ENCODE results near the gene IL31RA. TPM values are rescaled to one million over a fixed set of nuclear protein-coding genes. Genes with fewer than 3 reads are reported as not detected.
"Not testable (repeated sequence)": the region's sequence is repeated elsewhere in the genome, so short reads cannot be mapped to it uniquely, and the experiment has no call there.

Gene IL31RA
- total RNA-seq (2013; cell fraction: nucleolus; rRNA removed) = not detected in 2 replicates
- total RNA-seq (2014; rRNA removed) = 0.11 and 0.28 TPM in 2 replicates
- 0.13 and 0.14 TPM in 2 replicates for total RNA-seq (2014; rRNA removed; fragmentation: Illumina TruSeq; extraction: Trizol)
- 0.21 and 0.31 TPM in 2 replicates for total RNA-seq (2021)
- polyA plus RNA-seq (2011; ENCODE audit: low read depth) = 0.12 TPM
- 0.10 TPM in 2 replicates for polyA plus RNA-seq (2011; rRNA removed)
- polyA plus RNA-seq (2011; cell fraction: cytosol; rRNA removed) = 0.04 TPM in 1 of 2 replicates, not detected in the other
- 0.09 and 0.10 TPM in 2 replicates for polyA plus RNA-seq (2011; cell fraction: nucleus; rRNA removed)
- not detected in 2 replicates for polyA plus RNA-seq (2012)
- polyA plus RNA-seq (2014; fragmentation: Illumina TruSeq; extraction: Trizol) = 0.15 and 0.30 TPM in 2 replicates
- under 1 TPM; 0.03 to 0.07 TPM for polyA plus RNA-seq (2014; fragmentation: Nextera tagmentation; extraction: Ambion mirVana)
- 0.09 and 0.10 TPM in 2 replicates for polyA plus RNA-seq (2014; rRNA removed)
- polyA plus RNA-seq (2016; fragmentation: Nextera tagmentation; extraction: Ambion mirVana) = not detected
- polyA minus RNA-seq (2011; rRNA and poly(A)+ RNA removed) = 0.10 and 0.51 TPM in 2 replicates
- polyA minus RNA-seq (2011; cell fraction: cytosol; rRNA and poly(A)+ RNA removed) = not detected in 2 replicates
- not detected in 2 replicates for polyA minus RNA-seq (2011; cell fraction: nucleus; rRNA and poly(A)+ RNA removed)
- Bru-seq, nascent RNA = percentile 20 among the genes with signal in this experiment
- percentile 11 among the genes with signal in this experiment for BruChase-seq, experiment 1, labeled RNA remaining after a 6-hour chase
- BruChase-seq, experiment 2, labeled RNA remaining after a 2-hour chase = percentile 14 among the genes with signal in this experiment
- long read RNA-seq, experiment 1 = 0 reads
- long read RNA-seq, experiment 2, partial matches to known transcripts = 0 of 3 reads
- long read RNA-seq, experiment 2, other reads (novel, unspliced or antisense) = 2 of 3 reads

DNA sequence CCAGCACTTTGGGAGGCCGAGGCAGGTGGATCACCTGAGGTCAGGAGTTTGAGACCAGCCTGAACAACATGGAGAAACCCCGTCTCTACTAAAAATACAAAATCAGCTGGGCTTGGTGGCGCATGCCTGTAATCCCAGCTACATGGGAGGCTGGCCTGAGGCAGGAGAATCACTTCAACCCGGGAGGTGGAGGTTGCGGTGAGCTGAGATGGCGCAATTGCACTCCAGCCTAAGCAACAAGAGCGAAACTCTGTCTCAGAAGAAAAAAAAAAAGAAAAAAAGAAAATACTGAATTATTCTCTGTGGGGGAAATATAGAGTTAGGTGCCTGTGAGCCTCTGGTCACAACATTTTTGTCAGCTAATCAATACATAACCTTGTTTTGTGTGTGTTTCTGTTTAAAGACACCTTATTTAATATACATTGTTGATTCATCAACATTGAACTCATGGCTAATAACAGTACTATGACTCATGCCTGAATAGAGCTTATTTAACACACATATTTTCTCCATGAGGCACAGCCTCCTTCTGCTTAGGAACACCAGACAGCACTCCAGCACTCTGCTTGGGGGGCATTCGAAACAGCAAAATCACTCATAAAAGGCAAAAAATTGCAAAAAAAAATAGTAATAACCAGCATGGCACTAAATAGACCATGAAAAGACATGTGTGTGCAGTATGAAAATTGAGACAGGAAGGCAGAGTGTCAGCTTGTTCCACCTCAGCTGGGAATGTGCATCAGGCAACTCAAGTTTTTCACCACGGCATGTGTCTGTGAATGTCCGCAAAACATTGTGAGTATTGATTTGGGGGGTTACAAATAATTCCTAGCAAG, at the start of gene IL31RA:
Gene IL31RA (plus strand): TSS at position 519 of the 836 bp plus-strand sequence. CDS start 214 bp downstream, at position 733.
- intact Hi-C loops (cut with micrococcal nuclease; ENCODE audit: unreplicated experiment) = no loop called here
- ATAC-seq = peak; percentile 36; the same call in 2 of the 3 replicates
- TF ChIP-seq, protein P1, sequence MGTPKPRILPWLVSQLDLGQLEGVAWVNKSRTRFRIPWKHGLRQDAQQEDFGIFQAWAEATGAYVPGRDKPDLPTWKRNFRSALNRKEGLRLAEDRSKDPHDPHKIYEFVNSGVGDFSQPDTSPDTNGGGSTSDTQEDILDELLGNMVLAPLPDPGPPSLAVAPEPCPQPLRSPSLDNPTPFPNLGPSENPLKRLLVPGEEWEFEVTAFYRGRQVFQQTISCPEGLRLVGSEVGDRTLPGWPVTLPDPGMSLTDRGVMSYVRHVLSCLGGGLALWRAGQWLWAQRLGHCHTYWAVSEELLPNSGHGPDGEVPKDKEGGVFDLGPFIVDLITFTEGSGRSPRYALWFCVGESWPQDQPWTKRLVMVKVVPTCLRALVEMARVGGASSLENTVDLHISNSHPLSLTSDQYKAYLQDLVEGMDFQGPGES (IDR thresholded peaks at IDR 0.05) = no peak
- Histone ChIP-seq H3K4me1 (ENCODE audit: control insufficient read depth, insufficient read depth, low read length) (no peaks in the 10 kb centered on the region), H3K27ac (ENCODE audit: control insufficient read depth, insufficient read depth) (no peak within 1 kb of the TSS), H3K4me2 (ENCODE audit: control insufficient read depth, insufficient read depth) (no peak within 1 kb of the TSS), H3K27me3 (replicated peaks in 1 of 2; ENCODE audit: control insufficient read depth in 2 of 2, insufficient read depth in 2 of 2, low read length in 1 of 2) (no peaks in the 10 kb centered on the region), H3K9ac (ENCODE audit: control insufficient read depth, insufficient read depth, low read length) (no peak within 1 kb of the TSS), H3K4me3 (no peak within 1 kb of the TSS), H3K9me3 (replicated peaks; ENCODE audit: control insufficient read depth, insufficient read depth, low read length) (no peaks in the 10 kb centered on the region), H4K20me1 (ENCODE audit: control insufficient read depth, insufficient read depth) (no peaks in the 10 kb centered on the region), H2AFZ (ENCODE audit: control insufficient read depth, low read depth, low read length) (no peak within 1 kb of the TSS), H3K79me2 (ENCODE audit: control insufficient read depth, insufficient read depth, low read length) (no peaks in the 10 kb centered on the region), H3K36me3 (ENCODE audit: control insufficient read depth in 2 of 2, insufficient read depth in 2 of 2, low read length in 1 of 2) (no peaks in the 10 kb centered on the region)
- BruUV-seq (replicated peaks) = no TSS peak
- POLR2A ChIA-PET = interaction anchor here (0.7 to 1.0 kb wide), 3 partner anchors 12 to 29 kb away, joined by 3 to 5 read pairs (median 3); no protein-coding TSS in a partner anchor
- SMC1A ChIA-PET (ENCODE audit: uncharacterized antibody, unreplicated experiment) = interaction anchor here (2.0 kb wide), 1 partner anchor 18 kb away, joined by 7 read pairs; no protein-coding TSS in a partner anchor
- RAD21 ChIA-PET (ENCODE audit: unreplicated experiment) = no interaction called here
- DNase-seq (ENCODE audit: low read depth, low spot score) = no peak
- FAIRE-seq = no peak
- in situ Hi-C loops (cut with MboI) = no loop called here
- WGBS (ENCODE audit: insufficient coverage, insufficient replicate concordance, low lambda C conversion rate, missing lambda C conversion rate) = 53% methylated on average over 9 of the region's 10 CpGs
- CTCF ChIA-PET = no interaction called here

DNA sequence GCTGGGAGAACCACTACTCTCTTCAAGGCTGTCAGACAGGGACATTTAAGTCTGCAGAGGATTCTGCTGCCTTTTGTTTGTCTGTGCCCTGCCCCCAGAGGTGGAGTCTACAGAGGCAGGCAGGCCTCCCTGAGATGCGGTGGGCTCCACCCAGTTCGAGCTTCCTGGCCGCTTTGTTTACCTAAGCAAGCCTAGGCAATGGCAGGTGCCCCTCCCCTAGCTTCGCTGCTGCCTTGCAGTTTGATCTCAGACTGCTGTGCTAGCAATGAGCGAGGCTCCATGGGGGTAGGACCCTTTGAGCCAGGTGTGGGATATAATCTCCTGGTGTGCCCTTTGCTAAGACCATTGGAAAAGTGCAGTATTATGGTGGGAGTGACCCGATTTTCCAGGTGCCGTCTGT, 42.3 kb upstream of the IL31RA start:
- H3K27ac ChIP-seq (ENCODE audit: control insufficient read depth, insufficient read depth); H3K9ac ChIP-seq (ENCODE audit: control insufficient read depth, insufficient read depth, low read length); H3K9me3 ChIP-seq (replicated peaks; ENCODE audit: control insufficient read depth, insufficient read depth, low read length); H2AFZ ChIP-seq (ENCODE audit: control insufficient read depth, low read depth, low read length); H3K27me3 ChIP-seq (replicated peaks in 1 of 2; ENCODE audit: control insufficient read depth in 2 of 2, insufficient read depth in 2 of 2, low read length in 1 of 2); H3K4me1 ChIP-seq (ENCODE audit: control insufficient read depth, insufficient read depth, low read length); POLR2A ChIA-PET; H3K4me3 ChIP-seq; FAIRE-seq; ATAC-seq; RAD21 ChIA-PET (ENCODE audit: unreplicated experiment); SMC1A ChIA-PET (ENCODE audit: uncharacterized antibody, unreplicated experiment); in situ Hi-C loops (cut with MboI); H3K4me2 ChIP-seq (ENCODE audit: control insufficient read depth, insufficient read depth); CTCF ChIA-PET; H4K20me1 ChIP-seq (ENCODE audit: control insufficient read depth, insufficient read depth); H3K36me3 ChIP-seq (ENCODE audit: control insufficient read depth in 2 of 2, insufficient read depth in 2 of 2, low read length in 1 of 2); DNase-seq (ENCODE audit: low read depth, low spot score); intact Hi-C loops (cut with micrococcal nuclease; ENCODE audit: unreplicated experiment); BruUV-seq (replicated peaks); H3K79me2 ChIP-seq (ENCODE audit: control insufficient read depth, insufficient read depth, low read length): not testable (repeated sequence)
- 32% methylated on average over 7 of the region's 7 CpGs for WGBS (ENCODE audit: insufficient coverage, insufficient replicate concordance, low lambda C conversion rate, missing lambda C conversion rate)

DNA sequence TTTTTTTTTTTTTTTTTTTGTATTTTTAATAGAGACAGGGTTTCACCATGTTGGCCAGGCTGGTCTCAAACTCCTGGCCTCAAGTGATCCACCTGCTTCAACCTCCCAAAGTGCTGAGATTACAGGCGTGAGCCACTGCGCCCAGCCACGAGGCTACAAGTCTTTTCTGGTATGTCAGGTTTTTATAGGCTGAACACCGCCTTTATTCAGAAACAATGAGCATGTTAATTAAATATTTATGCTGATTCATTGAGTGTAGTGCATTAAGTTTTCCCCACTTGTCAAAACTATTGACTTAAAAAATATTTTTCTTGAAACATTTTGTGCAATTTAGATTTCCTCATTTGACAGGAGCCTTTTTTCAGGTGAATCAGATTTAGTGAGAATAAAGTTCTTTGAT, 35.2 kb upstream of the IL31RA start:
- H4K20me1 ChIP-seq (ENCODE audit: control insufficient read depth, insufficient read depth); in situ Hi-C loops (cut with MboI); H3K9me3 ChIP-seq (replicated peaks; ENCODE audit: control insufficient read depth, insufficient read depth, low read length); H3K27me3 ChIP-seq (replicated peaks in 1 of 2; ENCODE audit: control insufficient read depth in 2 of 2, insufficient read depth in 2 of 2, low read length in 1 of 2); BruUV-seq (replicated peaks); ATAC-seq; H3K79me2 ChIP-seq (ENCODE audit: control insufficient read depth, insufficient read depth, low read length); H3K4me3 ChIP-seq; intact Hi-C loops (cut with micrococcal nuclease; ENCODE audit: unreplicated experiment); H3K9ac ChIP-seq (ENCODE audit: control insufficient read depth, insufficient read depth, low read length); H2AFZ ChIP-seq (ENCODE audit: control insufficient read depth, low read depth, low read length); FAIRE-seq; RAD21 ChIA-PET (ENCODE audit: unreplicated experiment); H3K4me2 ChIP-seq (ENCODE audit: control insufficient read depth, insufficient read depth); H3K36me3 ChIP-seq (ENCODE audit: control insufficient read depth in 2 of 2, insufficient read depth in 2 of 2, low read length in 1 of 2); H3K27ac ChIP-seq (ENCODE audit: control insufficient read depth, insufficient read depth); H3K4me1 ChIP-seq (ENCODE audit: control insufficient read depth, insufficient read depth, low read length); DNase-seq (ENCODE audit: low read depth, low spot score); POLR2A ChIA-PET: not testable (repeated sequence)
- WGBS (ENCODE audit: insufficient coverage, insufficient replicate concordance, low lambda C conversion rate, missing lambda C conversion rate) = 24% methylated on average over 4 of the region's 4 CpGs
- ChIA-PET SMC1A (ENCODE audit: uncharacterized antibody, unreplicated experiment) (interaction anchor here (1.4 kb wide), 1 partner anchor 12 kb away, joined by 5 read pairs; no protein-coding TSS in a partner anchor), CTCF (interaction anchor here (0.7 kb wide), 1 partner anchor 306 kb away, joined by 3 read pairs; no protein-coding TSS in a partner anchor)

Data from GM12878 (cell line).